H1 (cell line): ENCODE results near the gene PPP4R4. TPM values are rescaled to one million over a fixed set of nuclear protein-coding genes. Genes with fewer than 3 reads are reported as not detected.

Source experiments
- CHD2 ChIP-seq: IDR thresholded peaks from 2 replicates; pipeline ENCODE4 v1.6.1; 2012; ENCODE audit warnings: low read length, improper control_type of control experiment
- EP300 ChIP-seq, 2 experiments: IDR thresholded peaks; 1 replicate in 1 of 2; 2 replicates in 1 of 2; pipeline ENCODE4 v1.6.1; 2011 to 2012; ENCODE audit warnings: low read depth in 2 of 2, low read length in 2 of 2, mild to moderate bottlenecking in 2 of 2, borderline replicate concordance in 1 of 2, inconsistent platforms in 1 of 2, moderate library complexity in 1 of 2
- JUND ChIP-seq: IDR thresholded peaks from 2 replicates; pipeline ENCODE4 v1.6.1; 2011; ENCODE audit warnings: mild to moderate bottlenecking, improper control_type of control experiment, low read length
- KDM5A ChIP-seq: fragments of 200-600 bp; IDR thresholded peaks from 2 replicates; pipeline ENCODE4 v1.7.1; 2012; ENCODE audit warnings: mild to moderate bottlenecking, low read length, inconsistent platforms, mixed read lengths
- POLR2AphosphoS5 ChIP-seq: IDR thresholded peaks from 2 replicates; pipeline ENCODE4 v1.6.1; 2011; ENCODE audit warnings: low read depth, low read length
- SAP30 ChIP-seq: fragments of 300-600 bp; sonication (generic); IDR thresholded peaks from 2 replicates; pipeline ENCODE4 v1.7.1; 2012; ENCODE audit warnings: low read length, moderate library complexity, mild to moderate bottlenecking, inconsistent platforms; ENCODE audit not compliant: insufficient read depth, insufficient replicate concordance
- polyA plus RNA-seq, 7 experiments: library from polyadenylated mRNA; depleted of rRNA in 3 of 7; stranded (reverse) in 5 of 7; unstranded in 2 of 7; fragments of >200 nt in 5 of 7; fragments of 200-250 nt in 2 of 7; gene quantifications; 1 replicate in 5 of 7; 2 replicates in 1 of 7; 4 replicates in 1 of 7; pipeline versions ENCODE4 v1.2.1 to v1.2.3, GENCODE V29; 2011 to 2013; ENCODE audit warnings: missing spikeins in 2 of 7, mixed read lengths in 2 of 7
- total RNA-seq: library from RNA; stranded (reverse); fragmentation: NEBNext Ultra II Directional; extraction: Animal tissue kit (Norgen Biotek cat#: 25700); gene quantifications from 2 replicates; pipeline ENCODE4 v1.2.1, GENCODE V29; 2021

PPP4R4 gene
- total and polyA plus RNA-seq, 2 of the 8 experiments (the other 6 are each of a cell fraction or from before 2014, with no cell fraction given) = 3.3 to 9.6 TPM

DNA sequence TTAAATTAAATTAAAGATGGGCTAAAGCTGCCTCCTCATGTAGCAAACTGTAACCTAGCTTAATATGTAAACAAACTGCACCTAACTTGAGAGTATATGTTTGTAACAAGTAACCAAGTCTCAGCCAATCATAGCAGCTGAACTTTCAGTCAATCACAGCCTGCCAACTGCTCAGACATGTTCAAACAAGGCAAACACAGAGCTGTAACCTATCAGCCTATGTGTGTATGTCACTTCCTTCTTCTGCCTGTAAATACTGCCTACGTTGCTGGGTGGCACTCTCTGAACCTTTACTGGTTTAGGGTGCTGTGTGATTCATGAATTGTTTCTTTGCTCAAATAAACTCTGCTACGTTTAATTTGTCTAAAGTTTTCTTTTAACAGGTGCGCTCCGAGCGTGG, 146.1 kb downstream of the PPP4R4 start (continued):
- no peak for TF ChIP-seq EP300 (IDR thresholded peaks at IDR 0.05; ENCODE audit: borderline replicate concordance in 1 of 2, low read depth in 2 of 2, low read length in 2 of 2)
- TF ChIP-seq JUND = no peak
- no peak for TF ChIP-seq POLR2AphosphoS5
- TF ChIP-seq KDM5A = no peak
- no peak for TF ChIP-seq CHD2
- no peak for TF ChIP-seq SAP30
